HepG2 (cell line): Measurements from ENCODE around the gene RHOT2. TPM values are rescaled to one million over a fixed set of nuclear protein-coding genes. Genes with fewer than 3 reads are reported as not detected.

Experiments
- BRD4 ChIP-seq: sonication (generic); formaldehyde crosslinking; IDR thresholded peaks from 2 replicates; pipeline ENCODE4 v1.4.0; 2020; ENCODE audit warnings: missing genetic modification reagents
- BRF2 ChIP-seq: sonication (generic); formaldehyde crosslinking; IDR thresholded peaks from 2 replicates; pipeline ENCODE4 v1.8.1; 2022; ENCODE audit warnings: mild to moderate bottlenecking, missing genetic modification reagents
- DPF2 ChIP-seq: sonication (generic); formaldehyde crosslinking; IDR thresholded peaks from 2 replicates; pipeline ENCODE4 v1.4.0; 2020; ENCODE audit warnings: mild to moderate bottlenecking, low read depth, missing genetic modification reagents, borderline replicate concordance
- HOXA5 ChIP-seq: sonication (generic); formaldehyde crosslinking; IDR thresholded peaks from 2 replicates; pipeline ENCODE4 v1.4.0; 2020; ENCODE audit warnings: missing genetic modification reagents
- MATR3 ChIP-seq: sonication (generic); formaldehyde crosslinking; IDR thresholded peaks from 2 replicates; pipeline ENCODE4 v1.4.0; 2020; ENCODE audit warnings: missing genetic modification reagents
- MLLT10 ChIP-seq: sonication (generic); formaldehyde crosslinking; IDR thresholded peaks from 2 replicates; pipeline ENCODE4 v1.4.0; 2020; ENCODE audit warnings: missing genetic modification reagents
- RFX1 ChIP-seq: fragments of 450-650 bp; IDR thresholded peaks from 2 replicates; pipeline ENCODE4 v1.6.1; 2017
- SIN3A ChIP-seq: IDR thresholded peaks from 2 replicates; pipeline ENCODE4 v1.6.1; 2011; ENCODE audit warnings: low read depth, mild to moderate bottlenecking, control low read depth, low read length, borderline replicate concordance
- TBP ChIP-seq: sonication (generic); formaldehyde crosslinking; IDR thresholded peaks from 2 replicates; pipeline ENCODE4 v1.5.0; 2020; ENCODE audit warnings: missing genetic modification reagents
- THYN1 ChIP-seq: sonication (generic); formaldehyde crosslinking; IDR thresholded peaks from 2 replicates; pipeline ENCODE4 v1.8.1; 2023; ENCODE audit warnings: low read depth, mild to moderate bottlenecking, moderate library complexity, missing genetic modification reagents, borderline replicate concordance
- ZNF136 ChIP-seq: sonication (generic); formaldehyde crosslinking; IDR thresholded peaks from 2 replicates; pipeline ENCODE4 v1.8.1; 2022; ENCODE audit warnings: low read depth, mild to moderate bottlenecking, moderate library complexity, missing genetic modification reagents
- ZNF749 ChIP-seq: sonication (generic); formaldehyde crosslinking; IDR thresholded peaks from 2 replicates; pipeline ENCODE4 v1.8.0; 2022; ENCODE audit warnings: mild to moderate bottlenecking, missing genetic modification reagents, moderate library complexity, borderline replicate concordance
- ZNF766 ChIP-seq: sonication (generic); formaldehyde crosslinking; IDR thresholded peaks from 2 replicates; pipeline ENCODE4 v1.5.0; 2020; ENCODE audit warnings: missing genetic modification reagents, borderline replicate concordance
- ZNF780A ChIP-seq: sonication (generic); formaldehyde crosslinking; IDR thresholded peaks from 2 replicates; pipeline ENCODE4 v1.8.0; 2022; ENCODE audit warnings: mild to moderate bottlenecking, missing genetic modification reagents, moderate library complexity
- polyA plus RNA-seq, 8 experiments: library from polyadenylated mRNA; depleted of rRNA in 3 of 8; stranded (reverse) in 7 of 8; unstranded in 1 of 8; fragments of >200 nt; fragmentation: Illumina TruSeq in 4 of 8; extraction: Trizol in 4 of 8; gene quantifications; 2 replicates each; pipeline versions ENCODE4 v1.2.1 to v1.2.3, GENCODE V29; 2011 to 2016; ENCODE audit warnings: low read depth in 4 of 8, missing spikeins in 1 of 8, mixed read lengths in 1 of 8; ENCODE audit not compliant: insufficient read depth in 1 of 8
- total RNA-seq, 5 experiments: library from RNA; depleted of rRNA; stranded (reverse); fragments of >200 nt; fragmentation: Illumina TruSeq; extraction: Trizol; gene quantifications; 2 replicates each; pipeline ENCODE4 v1.2.3, GENCODE V29; 2016; ENCODE audit warnings: low read depth in 1 of 5
- TF ChIP-seq, protein P1 (sequence below), 2 experiments: IDR thresholded peaks; 2 replicates each; pipeline ENCODE4 v1.6.1; 2011 to 2012; ENCODE audit warnings: low read length in 2 of 2, borderline replicate concordance in 1 of 2, low read depth in 1 of 2, mild to moderate bottlenecking in 1 of 2, moderate library complexity in 1 of 2
- TF ChIP-seq, protein P2 (sequence below), 2 experiments: sonication (generic) in 1 of 2; formaldehyde crosslinking in 1 of 2; IDR thresholded peaks; 2 replicates each; pipeline versions ENCODE4 v1.4.0 to v1.6.1; 2016 to 2020; ENCODE audit warnings: borderline replicate concordance in 1 of 2, low read depth in 1 of 2, mild to moderate bottlenecking in 1 of 2, missing genetic modification reagents in 1 of 2

The RHOT2 gene
- total and polyA plus RNA-seq, 2 of the 13 experiments (the other 11 are each of a cell fraction or from before 2014, with no cell fraction given): 63.6 to 76.9 TPM

GRCh38 chr16:648781-649589, 18.9 kb upstream of the RHOT2 start, which contains the start of gene WDR90 (continued):
- TF ChIP-seq, protein P1, sequence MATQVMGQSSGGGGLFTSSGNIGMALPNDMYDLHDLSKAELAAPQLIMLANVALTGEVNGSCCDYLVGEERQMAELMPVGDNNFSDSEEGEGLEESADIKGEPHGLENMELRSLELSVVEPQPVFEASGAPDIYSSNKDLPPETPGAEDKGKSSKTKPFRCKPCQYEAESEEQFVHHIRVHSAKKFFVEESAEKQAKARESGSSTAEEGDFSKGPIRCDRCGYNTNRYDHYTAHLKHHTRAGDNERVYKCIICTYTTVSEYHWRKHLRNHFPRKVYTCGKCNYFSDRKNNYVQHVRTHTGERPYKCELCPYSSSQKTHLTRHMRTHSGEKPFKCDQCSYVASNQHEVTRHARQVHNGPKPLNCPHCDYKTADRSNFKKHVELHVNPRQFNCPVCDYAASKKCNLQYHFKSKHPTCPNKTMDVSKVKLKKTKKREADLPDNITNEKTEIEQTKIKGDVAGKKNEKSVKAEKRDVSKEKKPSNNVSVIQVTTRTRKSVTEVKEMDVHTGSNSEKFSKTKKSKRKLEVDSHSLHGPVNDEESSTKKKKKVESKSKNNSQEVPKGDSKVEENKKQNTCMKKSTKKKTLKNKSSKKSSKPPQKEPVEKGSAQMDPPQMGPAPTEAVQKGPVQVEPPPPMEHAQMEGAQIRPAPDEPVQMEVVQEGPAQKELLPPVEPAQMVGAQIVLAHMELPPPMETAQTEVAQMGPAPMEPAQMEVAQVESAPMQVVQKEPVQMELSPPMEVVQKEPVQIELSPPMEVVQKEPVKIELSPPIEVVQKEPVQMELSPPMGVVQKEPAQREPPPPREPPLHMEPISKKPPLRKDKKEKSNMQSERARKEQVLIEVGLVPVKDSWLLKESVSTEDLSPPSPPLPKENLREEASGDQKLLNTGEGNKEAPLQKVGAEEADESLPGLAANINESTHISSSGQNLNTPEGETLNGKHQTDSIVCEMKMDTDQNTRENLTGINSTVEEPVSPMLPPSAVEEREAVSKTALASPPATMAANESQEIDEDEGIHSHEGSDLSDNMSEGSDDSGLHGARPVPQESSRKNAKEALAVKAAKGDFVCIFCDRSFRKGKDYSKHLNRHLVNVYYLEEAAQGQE (IDR thresholded peaks at IDR 0.05; ENCODE audit: borderline replicate concordance in 1 of 2, low read depth in 1 of 2, low read length in 2 of 2): no peak; a peak in 1 of 4 replicates
- TF ChIP-seq BRD4 (CRISPR knock-in tag) (peak; percentile 83; the same call in 1 of the 2 replicates), THYN1 (CRISPR knock-in tag) (no peak), ZNF136 (no peak; the same call in 1 of the 2 replicates), RFX1 (peak; percentile 93), SIN3A (peak; percentile 99), BRF2 (0 out of 2 replicates have a peak, but pooled peaks have one; percentile 60), HOXA5 (CRISPR knock-in tag) (peak; percentile 78; the same call in 1 of the 2 replicates), ZNF749 (CRISPR knock-in tag) (no peak), MLLT10 (no peak), TBP (CRISPR knock-in tag) (no peak), DPF2 (CRISPR knock-in tag) (no peak), ZNF766 (CRISPR knock-in tag) (no peak), MATR3 (CRISPR knock-in tag) (no peak), ZNF780A (CRISPR knock-in tag) (0 out of 2 replicates have a peak, but pooled peaks have one; percentile 72)
- TF ChIP-seq, protein P2, sequence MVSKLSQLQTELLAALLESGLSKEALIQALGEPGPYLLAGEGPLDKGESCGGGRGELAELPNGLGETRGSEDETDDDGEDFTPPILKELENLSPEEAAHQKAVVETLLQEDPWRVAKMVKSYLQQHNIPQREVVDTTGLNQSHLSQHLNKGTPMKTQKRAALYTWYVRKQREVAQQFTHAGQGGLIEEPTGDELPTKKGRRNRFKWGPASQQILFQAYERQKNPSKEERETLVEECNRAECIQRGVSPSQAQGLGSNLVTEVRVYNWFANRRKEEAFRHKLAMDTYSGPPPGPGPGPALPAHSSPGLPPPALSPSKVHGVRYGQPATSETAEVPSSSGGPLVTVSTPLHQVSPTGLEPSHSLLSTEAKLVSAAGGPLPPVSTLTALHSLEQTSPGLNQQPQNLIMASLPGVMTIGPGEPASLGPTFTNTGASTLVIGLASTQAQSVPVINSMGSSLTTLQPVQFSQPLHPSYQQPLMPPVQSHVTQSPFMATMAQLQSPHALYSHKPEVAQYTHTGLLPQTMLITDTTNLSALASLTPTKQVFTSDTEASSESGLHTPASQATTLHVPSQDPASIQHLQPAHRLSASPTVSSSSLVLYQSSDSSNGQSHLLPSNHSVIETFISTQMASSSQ (IDR thresholded peaks at IDR 0.05; ENCODE audit: low read depth): no peak; the same call in 1 of the 2 replicates
- TF ChIP-seq, protein P2 (CRISPR knock-in tag; IDR thresholded peaks at IDR 0.05; ENCODE audit: borderline replicate concordance): peak; percentile 61; the same call in 1 of the 2 replicates
